SH-SY5Y (cell line): Measurements from ENCODE around the gene SPATA16.

Source experiments
- GATA2 ChIP-seq: IDR thresholded peaks from 2 replicates; pipeline ENCODE4 v1.6.1; 2011; ENCODE audit warnings: mild to moderate bottlenecking, low read depth, low read length
- GATA3 ChIP-seq: IDR thresholded peaks from 2 replicates; pipeline ENCODE4 v1.6.1; 2011; ENCODE audit warnings: low read depth, mild to moderate bottlenecking, low read length, moderate library complexity

DNA sequence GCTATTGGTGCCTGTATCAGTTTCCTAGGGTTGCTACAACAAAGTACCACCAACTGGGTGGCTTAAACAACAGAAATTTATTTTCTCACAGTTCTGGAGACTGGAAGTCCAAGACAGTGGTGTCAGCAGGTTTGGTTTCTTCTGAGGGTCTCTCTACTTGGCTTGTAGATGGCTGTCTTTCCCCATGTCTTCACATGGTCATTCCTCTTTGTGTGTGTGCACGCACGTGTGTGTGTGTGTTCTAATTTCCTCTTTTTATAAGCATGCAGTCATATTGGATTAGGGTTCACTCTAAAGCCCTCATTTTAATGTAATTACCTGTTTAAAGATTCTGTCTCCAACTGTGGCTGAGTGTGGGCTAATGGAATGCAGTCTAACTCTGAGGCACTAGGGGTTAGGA, 182.5 kb downstream of the SPATA16 start:
- no peak for TF ChIP-seq GATA2
- TF ChIP-seq GATA3, result no peak
